ENCODE data around the gene PAPOLG.

Gene PAPOLG

DNA sequence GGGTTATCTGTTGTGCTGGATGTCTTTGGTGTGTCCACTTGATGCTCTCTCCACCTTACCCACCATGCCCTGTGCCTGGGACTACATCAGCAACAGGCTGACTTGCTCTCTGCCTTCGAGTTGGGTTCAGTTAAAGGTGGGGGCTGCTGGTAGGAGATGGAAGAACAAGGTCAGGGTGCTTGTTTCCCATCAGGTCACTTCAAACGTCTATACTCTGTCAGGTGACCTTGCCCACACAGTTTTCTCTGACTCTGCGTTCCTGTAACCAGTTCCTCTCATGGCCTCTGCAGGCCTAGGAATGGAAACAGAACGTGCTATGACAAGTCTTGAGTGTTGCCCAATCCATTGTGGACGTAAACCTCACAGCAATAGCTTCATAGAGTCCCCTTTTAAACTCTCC lies 38.4 kb upstream of the PAPOLG start:
- H3K27me3 ChIP-seq = no peaks in the 10 kb centered on the region
- TF ChIP-seq CTCF (IDR thresholded peaks at IDR 0.05; ENCODE audit: low read depth, low read length) = no peak
- no peaks in the 10 kb centered on the region for H3K4me1 ChIP-seq
- H3K36me3 ChIP-seq = no peaks in the 10 kb centered on the region
- DNase-seq = no peak
- H3K9me3 ChIP-seq = no peaks in the 10 kb centered on the region
- H3K4me3 ChIP-seq (ENCODE audit: low read depth, low read length) = no peak overlapping the region

- Histone ChIP-seq H3K27me3 (no peaks in the 10 kb centered on the region), H3K9me3 (no peaks in the 10 kb centered on the region), H3K4me3 (ENCODE audit: low read depth, low read length) (no peak overlapping the region), H3K36me3 (no peaks in the 10 kb centered on the region), H3K4me1 (no peaks in the 10 kb centered on the region)
- no peak for DNase-seq
- TF ChIP-seq CTCF (IDR thresholded peaks at IDR 0.05; ENCODE audit: low read depth, low read length) = no peak
Observed at GRCh38 chr2:60719331-60719730, 36.7 kb upstream of the PAPOLG start.

GRCh38 chr2:60725466-60725865 lies 30.6 kb upstream of the PAPOLG start:
- H3K27me3 ChIP-seq = no peaks in the 10 kb centered on the region
- no peaks in the 10 kb centered on the region for H3K4me1 ChIP-seq
- no peak overlapping the region for H3K4me3 ChIP-seq (ENCODE audit: low read depth, low read length)
- no peak for TF ChIP-seq CTCF (IDR thresholded peaks at IDR 0.05; ENCODE audit: low read depth, low read length)
- no peak for DNase-seq
- H3K36me3 ChIP-seq = no peaks in the 10 kb centered on the region
- H3K9me3 ChIP-seq = no peaks in the 10 kb centered on the region

DNA sequence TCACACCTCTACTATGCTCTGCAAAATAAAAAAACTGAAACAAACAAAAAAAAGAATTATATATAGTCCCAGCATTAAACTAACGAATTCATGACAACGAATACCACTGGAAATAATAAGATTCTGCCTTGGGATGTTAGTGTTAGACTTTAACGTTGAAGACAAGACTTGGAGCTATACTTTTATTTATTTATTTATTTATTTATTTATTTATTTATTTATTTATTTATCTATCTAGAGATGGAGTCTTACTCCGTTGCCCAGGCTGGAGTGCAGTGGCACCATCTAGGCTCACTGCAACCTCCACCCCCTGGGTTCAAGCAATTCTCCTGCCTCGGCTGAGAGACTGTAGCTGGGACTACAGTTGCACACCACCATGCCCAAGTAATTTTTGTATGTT lies 27.2 kb upstream of the PAPOLG start:
- no peaks in the 10 kb centered on the region for H3K36me3 ChIP-seq
- no peak for TF ChIP-seq CTCF (IDR thresholded peaks at IDR 0.05; ENCODE audit: low read depth, low read length)
- H3K27me3 ChIP-seq = no peaks in the 10 kb centered on the region
- H3K9me3 ChIP-seq = no peaks in the 10 kb centered on the region
- H3K4me1 ChIP-seq = no peaks in the 10 kb centered on the region
- no peak for DNase-seq
- H3K4me3 ChIP-seq (ENCODE audit: low read depth, low read length) = no peak overlapping the region

GRCh38 chr2:60735496-60736250 lies 20.4 kb upstream of the PAPOLG start:
- H3K27me3 ChIP-seq = peaks cover 7% of the 10 kb centered on the region
- no peak for TF ChIP-seq CTCF (IDR thresholded peaks at IDR 0.05; ENCODE audit: low read depth, low read length)
- H3K9me3 ChIP-seq = no peaks in the 10 kb centered on the region
- peak overlapping the region; percentile 24 for H3K4me3 ChIP-seq (ENCODE audit: low read depth, low read length)
- H3K4me1 ChIP-seq = no peaks in the 10 kb centered on the region
- DNase-seq = no peak
- no peaks in the 10 kb centered on the region for H3K36me3 ChIP-seq

DNA sequence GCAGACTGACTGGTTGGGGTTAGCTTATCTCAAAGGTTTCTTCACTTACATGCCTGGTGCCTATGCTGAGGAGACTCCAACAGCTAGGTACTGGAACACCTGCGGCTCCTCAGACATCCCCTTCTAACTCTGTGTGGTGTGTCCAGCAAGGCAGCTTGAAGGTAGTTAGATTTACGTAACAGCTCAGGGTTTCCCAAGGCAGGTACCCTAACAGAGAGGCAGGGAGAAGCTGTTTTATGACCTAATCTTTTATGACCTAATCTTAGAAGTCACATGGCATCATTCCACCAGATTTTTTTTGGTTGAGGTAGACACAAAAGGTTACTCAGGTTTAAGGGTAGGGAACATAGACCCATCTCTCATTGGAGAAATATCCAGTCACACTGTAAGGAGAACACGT lies 17.4 kb upstream of the PAPOLG start:
- TF ChIP-seq CTCF (IDR thresholded peaks at IDR 0.05; ENCODE audit: low read depth, low read length) = no peak
- no peak for DNase-seq
- Histone ChIP-seq H3K4me3 (ENCODE audit: low read depth, low read length) (no peak overlapping the region), H3K36me3 (no peaks in the 10 kb centered on the region), H3K4me1 (no peaks in the 10 kb centered on the region), H3K27me3 (peaks cover 7% of the 10 kb centered on the region), H3K9me3 (no peaks in the 10 kb centered on the region)
